Tibial nerve (tissue), 4 donors: ENCODE results near the gene SLC4A7. TPM values are rescaled to one million over a fixed set of nuclear protein-coding genes. Genes with fewer than 3 reads are reported as not detected.
"Not testable (repeated sequence)": the region's sequence is repeated elsewhere in the genome, so short reads cannot be mapped to it uniquely, and the experiment has no call there.

Experiments
- DNase-seq, 2 donors: peaks; one replicate each; pipeline ENCODE4 v3.0.0-alpha.2; 2019; ENCODE audit warnings: low spot score in 2 of 2
- H3K27ac ChIP-seq, 4 donors: fragments of 200-600 bp; sonication (generic) in 3 of 4; one replicate each; pipeline ENCODE4 v1.5.1; 2017 to 2019; ENCODE audit warnings: mild to moderate bottlenecking in 1 of 4
- H3K27me3 ChIP-seq, 2 donors: fragments of 200-600 bp; sonication (generic) in 1 of 2; one replicate each; pipeline versions ENCODE4 v1.5.1 to v1.6.0; 2017 to 2019
- H3K36me3 ChIP-seq, 3 donors: fragments of 200-600 bp; sonication (generic); one replicate each; pipeline ENCODE4 v1.5.1; 2018 to 2019
- H3K4me1 ChIP-seq, 4 donors: fragments of 200-600 bp; sonication (generic) in 3 of 4; one replicate each; pipeline ENCODE4 v1.5.1; 2017 to 2019
- H3K4me3 ChIP-seq, 4 donors: fragments of 200-600 bp; sonication (generic) in 3 of 4; one replicate each; pipeline ENCODE4 v1.5.1; 2017 to 2019; ENCODE audit warnings: mild to moderate bottlenecking in 1 of 4, moderate library complexity in 1 of 4
- H3K9me3 ChIP-seq, 4 donors: fragments of 200-600 bp; sonication (generic) in 3 of 4; one replicate each; pipeline ENCODE4 v1.5.1; 2017 to 2019
- EP300 ChIP-seq, 2 donors: sonication (generic); formaldehyde crosslinking; IDR thresholded peaks; one replicate each; pipeline ENCODE4 v1.6.1; 2017; ENCODE audit warnings: antibody characterized with exemption in 2 of 2, mild to moderate bottlenecking in 1 of 2
- POLR2A ChIP-seq, 2 donors: fragments of 450-650 bp; IDR thresholded peaks; one replicate each; pipeline ENCODE4 v1.6.1; 2017; ENCODE audit warnings: antibody characterized with exemption in 2 of 2, mild to moderate bottlenecking in 2 of 2, moderate library complexity in 2 of 2
- WGBS, 2 donors: methylation state at CpG; one replicate each; pipeline ENCODE4 v1.1.5; 2018; 5-methylcytosine and 5-hydroxymethylcytosine counted together
- total RNA-seq, 4 donors: library from RNA; depleted of rRNA; stranded (reverse); fragments of >200 nt; gene quantifications; one replicate each; pipeline ENCODE4 v1.1.0, GENCODE V29; 2016
- TF ChIP-seq, protein P1 (sequence below), 5 experiments: fragments of 200-600 bp in 3 of 5; fragments of 450-650 bp in 2 of 5; sonication (generic) in 3 of 5; IDR thresholded peaks; one replicate each; pipeline ENCODE4 v1.5.1; 2016 to 2019; ENCODE audit warnings: antibody characterized with exemption in 5 of 5, mild to moderate bottlenecking in 3 of 5, moderate library complexity in 2 of 5

Gene SLC4A7
- total RNA-seq, 4 donors from 2014 or later: 29.9 to 44.7 (median 40.3) TPM

DNA sequence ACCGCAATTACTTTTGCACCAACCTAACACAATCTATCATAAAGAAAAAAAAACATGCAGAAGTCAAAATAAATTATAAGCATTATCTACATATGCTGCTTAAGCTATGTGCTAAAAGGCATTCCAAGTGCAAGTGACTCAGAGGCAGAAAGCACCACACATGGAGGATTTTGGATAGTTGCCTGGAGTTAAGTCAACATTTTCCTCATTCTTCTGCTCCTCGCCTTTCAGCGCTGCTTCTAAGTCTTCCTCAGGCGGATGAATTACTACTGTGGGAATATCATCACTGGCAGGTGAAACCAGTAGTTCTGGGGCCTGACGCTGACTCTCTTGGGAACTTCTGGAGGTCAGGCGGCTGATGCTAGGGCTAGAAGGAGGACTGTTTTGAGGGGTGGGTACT is 53.1 kb downstream of the SLC4A7 start:
- H3K27ac ChIP-seq: no peak overlapping the region
- no peaks in the 10 kb centered on the region for H3K9me3 ChIP-seq
- no peaks in the 10 kb centered on the region for H3K27me3 ChIP-seq
- peaks cover 0 to 30% (median 0%) of the 10 kb centered on the region in 3 donors for H3K36me3 ChIP-seq
- peak in 1 of 2 donors; percentile 31 for TF ChIP-seq EP300 (IDR thresholded peaks at IDR 0.05)
- TF ChIP-seq, protein P1, sequence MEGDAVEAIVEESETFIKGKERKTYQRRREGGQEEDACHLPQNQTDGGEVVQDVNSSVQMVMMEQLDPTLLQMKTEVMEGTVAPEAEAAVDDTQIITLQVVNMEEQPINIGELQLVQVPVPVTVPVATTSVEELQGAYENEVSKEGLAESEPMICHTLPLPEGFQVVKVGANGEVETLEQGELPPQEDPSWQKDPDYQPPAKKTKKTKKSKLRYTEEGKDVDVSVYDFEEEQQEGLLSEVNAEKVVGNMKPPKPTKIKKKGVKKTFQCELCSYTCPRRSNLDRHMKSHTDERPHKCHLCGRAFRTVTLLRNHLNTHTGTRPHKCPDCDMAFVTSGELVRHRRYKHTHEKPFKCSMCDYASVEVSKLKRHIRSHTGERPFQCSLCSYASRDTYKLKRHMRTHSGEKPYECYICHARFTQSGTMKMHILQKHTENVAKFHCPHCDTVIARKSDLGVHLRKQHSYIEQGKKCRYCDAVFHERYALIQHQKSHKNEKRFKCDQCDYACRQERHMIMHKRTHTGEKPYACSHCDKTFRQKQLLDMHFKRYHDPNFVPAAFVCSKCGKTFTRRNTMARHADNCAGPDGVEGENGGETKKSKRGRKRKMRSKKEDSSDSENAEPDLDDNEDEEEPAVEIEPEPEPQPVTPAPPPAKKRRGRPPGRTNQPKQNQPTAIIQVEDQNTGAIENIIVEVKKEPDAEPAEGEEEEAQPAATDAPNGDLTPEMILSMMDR (IDR thresholded peaks at IDR 0.05): no peak
- peak in 1 of 2 donors; percentile 17 for DNase-seq
- 31 to 49% methylated on average over 6 of the region's 6 CpGs for WGBS, 2 donors
- no peak overlapping the region for H3K4me3 ChIP-seq
- H3K4me1 ChIP-seq: peaks cover 0 to 7% (median 3%) of the 10 kb centered on the region in 4 donors

DNA sequence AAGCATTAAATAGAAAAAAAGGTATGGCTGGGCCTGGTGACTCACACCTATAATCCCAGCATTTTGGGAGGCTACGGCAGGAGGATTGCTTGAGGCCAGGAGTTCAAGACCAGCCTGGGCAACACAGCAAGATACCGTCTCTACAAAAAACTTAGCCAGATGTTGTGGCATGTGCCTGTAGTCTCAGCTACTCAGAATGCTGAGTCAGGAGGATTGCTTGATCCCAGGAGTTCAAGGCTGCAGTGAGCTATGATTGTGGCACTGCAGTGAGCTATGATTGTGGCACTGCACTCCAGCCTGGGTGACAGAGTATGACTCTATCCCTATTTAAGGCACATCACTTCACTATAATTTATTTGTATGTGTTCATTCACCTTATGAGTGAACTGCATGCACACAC is 54.3 kb downstream of the SLC4A7 start:
- no peaks in the 10 kb centered on the region for H3K27me3 ChIP-seq
- peaks cover 0 to 19% (median 0%) of the 10 kb centered on the region in 3 donors for H3K36me3 ChIP-seq
- no peaks in the 10 kb centered on the region for H3K9me3 ChIP-seq
- TF ChIP-seq POLR2A (IDR thresholded peaks at IDR 0.05) (no peak), EP300 (IDR thresholded peaks at IDR 0.05) (no peak)
- TF ChIP-seq, protein P1 (IDR thresholded peaks at IDR 0.05): no peak
- WGBS, 2 donors: 94 to 100% methylated on average over 2 of the region's 2 CpGs
- no peak for DNase-seq
- no peak overlapping the region for H3K4me3 ChIP-seq
- peaks cover 0 to 7% (median 3%) of the 10 kb centered on the region in 4 donors for H3K4me1 ChIP-seq
- H3K27ac ChIP-seq: no peak overlapping the region

DNA sequence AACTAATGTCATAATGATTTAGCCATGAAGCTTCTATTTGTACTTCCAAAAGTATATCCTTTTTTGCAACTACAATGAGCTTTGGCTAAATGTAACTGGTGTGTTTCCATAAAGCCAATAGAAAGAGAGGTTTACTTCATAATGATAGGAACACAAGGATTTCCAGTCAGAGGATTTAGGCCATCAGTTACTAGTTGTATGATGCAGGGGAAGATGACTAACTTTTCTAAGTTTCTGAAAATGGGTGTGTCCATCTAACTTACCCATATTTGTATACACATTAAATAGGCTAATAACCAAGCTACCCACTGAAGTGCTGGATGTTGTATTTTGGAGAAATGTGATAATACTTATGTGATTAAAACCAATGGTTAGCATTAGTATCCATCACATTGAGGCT is 55.7 kb downstream of the SLC4A7 start:
- Histone ChIP-seq H3K9me3 (no peaks in the 10 kb centered on the region), H3K27me3 (no peaks in the 10 kb centered on the region), H3K4me1 (peaks cover 0 to 7% (median 3%) of the 10 kb centered on the region in 4 donors), H3K4me3 (no peak overlapping the region), H3K36me3 (peaks cover 0 to 15% (median 0%) of the 10 kb centered on the region in 3 donors), H3K27ac (no peak overlapping the region)
- DNase-seq: no peak
- no peak for TF ChIP-seq EP300 (IDR thresholded peaks at IDR 0.05)
- TF ChIP-seq, protein P1 (IDR thresholded peaks at IDR 0.05): no peak
- TF ChIP-seq POLR2A (IDR thresholded peaks at IDR 0.05): no peak

DNA sequence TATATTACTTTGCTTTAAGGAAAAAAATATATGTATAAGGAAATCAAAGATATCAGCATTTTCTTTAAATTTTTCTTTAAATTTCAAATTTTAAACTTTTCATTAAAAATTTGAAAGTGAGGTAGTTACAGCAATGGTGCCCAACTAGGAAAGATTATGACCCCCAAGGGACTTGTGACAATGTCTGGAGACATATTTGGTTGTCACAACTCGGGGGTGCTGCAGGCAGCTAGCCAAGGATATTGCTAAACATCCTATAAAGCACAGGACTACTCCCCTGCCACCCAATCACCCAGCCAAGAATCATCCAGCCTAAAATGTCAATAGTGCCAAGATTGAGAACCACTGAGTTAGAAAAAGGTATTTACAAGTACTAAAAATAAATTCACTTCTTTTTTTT is 57.3 kb downstream of the SLC4A7 start:
- DNase-seq: no peak
- peaks cover 0 to 7% (median 3%) of the 10 kb centered on the region in 4 donors for H3K4me1 ChIP-seq
- H3K4me3 ChIP-seq: no peak overlapping the region
- no peaks in the 10 kb centered on the region for H3K27me3 ChIP-seq
- no peak for TF ChIP-seq POLR2A (IDR thresholded peaks at IDR 0.05)
- TF ChIP-seq, protein P1 (IDR thresholded peaks at IDR 0.05): no peak
- TF ChIP-seq EP300 (IDR thresholded peaks at IDR 0.05): no peak
- H3K36me3 ChIP-seq: peaks cover 0 to 17% (median 0%) of the 10 kb centered on the region in 3 donors
- H3K9me3 ChIP-seq: no peaks in the 10 kb centered on the region
- WGBS, 2 donors: 39 to 50% methylated on average over 1 of the region's 1 CpG
- no peak overlapping the region for H3K27ac ChIP-seq

DNA sequence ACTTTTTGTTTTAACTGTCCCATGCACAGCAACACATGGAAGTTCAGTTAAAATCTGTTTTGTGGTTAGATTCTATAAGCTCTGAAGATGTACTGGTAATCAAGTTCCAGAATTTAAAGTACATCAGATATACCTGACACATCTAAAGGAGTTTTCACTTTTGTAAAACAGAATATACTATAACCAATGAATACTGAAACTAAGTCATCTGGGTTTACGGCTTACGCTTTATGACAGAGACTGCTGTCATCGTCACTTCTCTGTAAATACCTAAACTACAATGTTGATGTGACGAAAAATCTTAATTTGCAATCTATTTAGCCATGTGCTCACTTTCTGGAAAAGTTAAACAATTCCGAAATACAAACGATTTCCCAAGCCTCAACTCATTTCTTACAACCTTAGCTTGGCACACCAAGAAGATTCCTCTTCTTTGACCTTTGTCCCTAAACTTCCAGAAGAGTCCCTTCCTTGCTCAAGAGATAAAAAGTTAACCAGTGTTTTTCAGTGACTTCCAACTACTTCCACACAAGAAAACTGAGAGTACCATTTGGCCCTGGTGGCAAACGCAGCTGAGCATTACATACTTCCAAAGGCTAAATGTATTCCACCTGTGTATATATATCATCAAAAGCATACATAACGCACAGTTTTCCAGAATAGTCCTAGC is 58.2 kb downstream of the SLC4A7 start:
- H3K36me3 ChIP-seq: peaks cover 0 to 23% (median 0%) of the 10 kb centered on the region in 3 donors
- no peaks in the 10 kb centered on the region for H3K9me3 ChIP-seq
- DNase-seq: no peak
- no peak overlapping the region for H3K27ac ChIP-seq
- H3K27me3 ChIP-seq: no peaks in the 10 kb centered on the region
- 91 to 92% methylated on average over 8 of the region's 8 CpGs for WGBS, 2 donors
- H3K4me3 ChIP-seq: no peak overlapping the region
- TF ChIP-seq, protein P1 (IDR thresholded peaks at IDR 0.05): no peak
- no peak for TF ChIP-seq POLR2A (IDR thresholded peaks at IDR 0.05)
- TF ChIP-seq EP300 (IDR thresholded peaks at IDR 0.05): no peak
- peaks cover 0 to 5% (median 2%) of the 10 kb centered on the region in 4 donors for H3K4me1 ChIP-seq

DNA sequence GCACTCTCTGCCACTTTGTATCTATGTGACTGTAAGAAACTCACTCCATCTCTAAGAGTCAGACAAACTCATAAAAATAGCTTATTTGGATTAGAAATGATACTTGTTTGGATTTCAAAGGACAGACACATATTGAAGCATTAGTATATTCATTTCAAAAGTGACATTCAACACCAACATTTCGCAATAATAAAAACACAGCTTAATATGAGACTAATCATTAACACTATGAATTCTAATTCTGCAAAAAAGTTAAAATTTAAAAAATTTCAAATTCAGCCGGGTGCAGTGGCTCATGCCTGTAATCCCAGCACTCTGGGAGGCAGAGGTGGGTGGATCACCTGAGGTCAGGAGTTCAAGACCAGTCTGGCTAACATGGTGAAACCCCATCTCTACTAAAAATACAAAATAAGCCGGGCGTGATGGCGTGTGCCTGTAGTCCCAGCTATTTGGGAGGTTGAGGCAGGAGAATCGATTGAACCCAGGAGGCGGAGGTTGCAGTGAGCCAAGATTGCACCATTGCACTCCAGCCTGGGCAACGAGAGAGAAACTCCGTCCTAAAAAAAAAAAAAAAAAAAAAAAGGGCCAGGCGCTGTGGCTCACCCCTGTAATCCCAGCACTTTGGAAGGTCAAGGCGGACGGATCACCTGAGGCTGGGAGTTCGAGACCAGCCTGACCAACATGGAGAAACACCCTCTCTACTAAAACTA is 59.2 kb downstream of the SLC4A7 start:
- not testable (repeated sequence) for H3K9me3 ChIP-seq, H3K4me1 ChIP-seq, H3K4me3 ChIP-seq, H3K27ac ChIP-seq, DNase-seq, H3K27me3 ChIP-seq
- H3K36me3 ChIP-seq: peaks cover 0 to 30% (median 0%) of the 10 kb centered on the region in 3 donors
- WGBS, 2 donors: 89 to 94% methylated on average over 13 of the region's 13 CpGs
